Prostate gland (tissue), 2 donors: ENCODE data around the gene CD200.

ENCODE experiments used
- POLR2AphosphoS5 ChIP-seq: sonication (generic); formaldehyde crosslinking; IDR thresholded peaks from one replicate; pipeline ENCODE4 v1.6.1; 2017; ENCODE audit warnings: antibody characterized with exemption
- TF ChIP-seq, protein P1 (sequence below), 4 experiments: fragments of 200-600 bp in 2 of 4; fragments of 450-650 bp in 2 of 4; sonication (generic) in 2 of 4; IDR thresholded peaks; 1 replicate in 3 of 4; 2 replicates in 1 of 4; pipeline ENCODE4 v1.5.1; 2016 to 2019; ENCODE audit warnings: antibody characterized with exemption in 4 of 4, mild to moderate bottlenecking in 2 of 4, moderate library complexity in 2 of 4

DNA sequence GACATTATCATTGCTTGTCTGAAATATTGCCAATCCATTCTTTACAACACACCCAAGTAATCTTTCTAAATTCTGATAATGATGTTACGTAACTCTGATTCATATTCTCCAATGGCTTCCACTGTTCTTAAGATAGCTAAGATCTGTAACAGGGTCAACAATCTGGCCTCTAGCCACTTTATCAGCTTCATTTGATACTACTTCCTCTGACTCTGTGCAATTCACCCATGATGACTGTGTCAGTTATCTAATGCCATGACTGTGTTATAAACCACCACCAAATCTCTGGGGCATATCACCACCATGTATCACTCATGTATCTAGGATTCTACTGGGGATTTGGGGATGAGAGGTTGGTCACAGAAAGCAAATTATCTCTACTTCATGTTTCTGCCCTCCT, 44.0 kb downstream of the CD200 start:
- TF ChIP-seq, protein P1, sequence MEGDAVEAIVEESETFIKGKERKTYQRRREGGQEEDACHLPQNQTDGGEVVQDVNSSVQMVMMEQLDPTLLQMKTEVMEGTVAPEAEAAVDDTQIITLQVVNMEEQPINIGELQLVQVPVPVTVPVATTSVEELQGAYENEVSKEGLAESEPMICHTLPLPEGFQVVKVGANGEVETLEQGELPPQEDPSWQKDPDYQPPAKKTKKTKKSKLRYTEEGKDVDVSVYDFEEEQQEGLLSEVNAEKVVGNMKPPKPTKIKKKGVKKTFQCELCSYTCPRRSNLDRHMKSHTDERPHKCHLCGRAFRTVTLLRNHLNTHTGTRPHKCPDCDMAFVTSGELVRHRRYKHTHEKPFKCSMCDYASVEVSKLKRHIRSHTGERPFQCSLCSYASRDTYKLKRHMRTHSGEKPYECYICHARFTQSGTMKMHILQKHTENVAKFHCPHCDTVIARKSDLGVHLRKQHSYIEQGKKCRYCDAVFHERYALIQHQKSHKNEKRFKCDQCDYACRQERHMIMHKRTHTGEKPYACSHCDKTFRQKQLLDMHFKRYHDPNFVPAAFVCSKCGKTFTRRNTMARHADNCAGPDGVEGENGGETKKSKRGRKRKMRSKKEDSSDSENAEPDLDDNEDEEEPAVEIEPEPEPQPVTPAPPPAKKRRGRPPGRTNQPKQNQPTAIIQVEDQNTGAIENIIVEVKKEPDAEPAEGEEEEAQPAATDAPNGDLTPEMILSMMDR (IDR thresholded peaks at IDR 0.05): no peak
- TF ChIP-seq POLR2AphosphoS5: no peak
